Measurements from ENCODE around the gene CTSH. TPM values are rescaled to one million over a fixed set of nuclear protein-coding genes. Genes with fewer than 3 reads are reported as not detected.

CTSH gene
- total and polyA plus RNA-seq, 2 experiments from 2014 or later = 19.7 to 19.9 TPM

GRCh38 chr15:78909791-78910228, 35.0 kb downstream of the CTSH start:
- Histone ChIP-seq H3K36me3 (ENCODE audit: insufficient read depth) (peaks cover 8% of the 10 kb centered on the region), H4K20me1 (replicated peaks; ENCODE audit: insufficient read depth) (peaks cover 37% of the 10 kb centered on the region), H3K79me2 (replicated peaks; ENCODE audit: insufficient read depth) (peaks cover 25% of the 10 kb centered on the region), H3K9me2 (ENCODE audit: insufficient read depth) (no peaks in the 10 kb centered on the region), H3K27me3 (ENCODE audit: insufficient read depth) (no peaks in the 10 kb centered on the region), H3F3A (replicated peaks; ENCODE audit: low read depth) (peaks cover 19% of the 10 kb centered on the region; the same call in 1 of the 2 replicates), H3K4me2 (no peak overlapping the region), H2AFZ (no peak overlapping the region), H3K4me1 (ENCODE audit: insufficient read depth) (peaks cover 3% of the 10 kb centered on the region; the same call in 1 of the 2 replicates), H3K4me3 (no peak overlapping the region), H3K27ac (ENCODE audit: low read depth) (0 out of 2 replicates have a peak overlapping the region, but pooled peaks have one; percentile 0)
- Mint-ChIP-seq H3K27ac (peak overlapping the region; percentile 48; the same call in 1 of the 2 replicates), H3K36me3 (ENCODE audit: low read depth) (peaks cover 52% of the 10 kb centered on the region), H3K4me3 (no peak overlapping the region), H3K27me3 (ENCODE audit: insufficient read depth, low read depth, poor library complexity) (peaks cover 5% of the 10 kb centered on the region), H3K4me1 (peaks cover 27% of the 10 kb centered on the region), H3K9me3 (no peaks in the 10 kb centered on the region)
- DNase-seq (ENCODE audit: low spot score) (peak; percentile 84), ATAC-seq (peak; percentile 78)
- TF ChIP-seq ZNF331 (CRISPR knock-in tag; IDR thresholded peaks at IDR 0.05; ENCODE audit: low read depth) = no peak
- TF ChIP-seq CTCF (conservative IDR thresholded peaks at IDR 0.05; ENCODE audit: low read depth in 2 of 2) = peak; percentile 93 to 94
- TF ChIP-seq ETS1 (IDR thresholded peaks at IDR 0.05) = no peak

- peaks cover 27% of the 10 kb centered on the region for H3K4me1 Mint-ChIP-seq
- peaks cover 54% of the 10 kb centered on the region for H3K36me3 Mint-ChIP-seq (ENCODE audit: low read depth)
- no peaks in the 10 kb centered on the region for H3K9me3 Mint-ChIP-seq
- H3K4me3 Mint-ChIP-seq = no peak overlapping the region
- no peaks in the 10 kb centered on the region for H3K9me2 ChIP-seq (ENCODE audit: insufficient read depth)
- H2AFZ ChIP-seq = no peak overlapping the region
- no peak for ATAC-seq
- peaks cover 25% of the 10 kb centered on the region for H3K79me2 ChIP-seq (replicated peaks; ENCODE audit: insufficient read depth)
- peaks cover 9% of the 10 kb centered on the region for H3K27me3 Mint-ChIP-seq (ENCODE audit: insufficient read depth, low read depth, poor library complexity)
- H3K4me2 ChIP-seq = no peak overlapping the region
- no peak overlapping the region for H3K27ac Mint-ChIP-seq
- peaks cover 22% of the 10 kb centered on the region; the same call in 1 of the 2 replicates for H3F3A ChIP-seq (replicated peaks; ENCODE audit: low read depth)
- peaks cover 3% of the 10 kb centered on the region; the same call in 1 of the 2 replicates for H3K4me1 ChIP-seq (ENCODE audit: insufficient read depth)
- H3K36me3 ChIP-seq (ENCODE audit: insufficient read depth) = peaks cover 14% of the 10 kb centered on the region
- peaks cover 37% of the 10 kb centered on the region for H4K20me1 ChIP-seq (replicated peaks; ENCODE audit: insufficient read depth)
- H3K4me3 ChIP-seq = no peak overlapping the region
- H3K27ac ChIP-seq (ENCODE audit: low read depth) = 0 out of 2 replicates have a peak overlapping the region, but pooled peaks have one; percentile 0
- no peaks in the 10 kb centered on the region for H3K27me3 ChIP-seq (ENCODE audit: insufficient read depth)
- no peak for DNase-seq (ENCODE audit: low spot score)
- no peak for TF ChIP-seq CREB1 (CRISPR knock-in tag; IDR thresholded peaks at IDR 0.05; ENCODE audit: low read depth)
- no peak for TF ChIP-seq POLR2AphosphoS5 (IDR thresholded peaks at IDR 0.05; ENCODE audit: low read depth)
- TF ChIP-seq ETS1 (IDR thresholded peaks at IDR 0.05) = no peak
- TF ChIP-seq NANOG (IDR thresholded peaks at IDR 0.05; ENCODE audit: borderline replicate concordance) = no peak
- no peak for TF ChIP-seq EZH2 (IDR thresholded peaks at IDR 0.05; ENCODE audit: low read depth, unreplicated experiment)
- TF ChIP-seq EZH2phosphoT487 (IDR thresholded peaks at IDR 0.05; ENCODE audit: unreplicated experiment) = no peak
- no peak for TF ChIP-seq ZNF462 (CRISPR knock-in tag; IDR thresholded peaks at IDR 0.05)
- TF ChIP-seq ZNF331 (CRISPR knock-in tag; IDR thresholded peaks at IDR 0.05; ENCODE audit: low read depth) = no peak
Measured at GRCh38 chr15:78909160-78909695, 35.6 kb downstream of the CTSH start.
